BJ (cell line): ENCODE measurements around the gene MAP3K4. TPM values are rescaled to one million over a fixed set of nuclear protein-coding genes. Genes with fewer than 3 reads are reported as not detected.

Source experiments
- CTCF ChIA-PET: fragments of 350-600 bp; formaldehyde crosslinking; extraction: SDS; loops from one replicate; lab custom pipeline; 2021; ENCODE audit warnings: antibody characterized with exemption, inconsistent platforms; lab: Yijun Ruan, JAX
- POLR2A ChIA-PET: fragments of 300-600 bp; sonication (Branson Sonifier 250); formaldehyde crosslinking; extraction: SDS; loops from one replicate; lab custom pipeline; 2021; ENCODE audit warnings: antibody characterized with exemption; lab: Charles Lee
- DNase-seq: peaks from one replicate; pipeline ENCODE4 v3.0.0-alpha.2; 2011; ENCODE audit warnings: low read depth
- H3K27me3 ChIP-seq: 2 replicates; pipeline ENCODE4 v1.6.0; 2011; ENCODE audit warnings: low read length; ENCODE audit not compliant: control insufficient read depth, insufficient read depth
- H3K36me3 ChIP-seq: 2 replicates; pipeline ENCODE4 v1.5.1; 2011; ENCODE audit warnings: low read length; ENCODE audit not compliant: control insufficient read depth, insufficient read depth
- H3K4me3 ChIP-seq: 2 replicates; pipeline ENCODE4 v1.5.1; 2011; ENCODE audit warnings: low read depth, mild to moderate bottlenecking, control low read depth, low read length
- CTCF ChIP-seq: IDR thresholded peaks from 2 replicates; pipeline ENCODE4 v1.5.1; 2011; ENCODE audit warnings: low read depth, mild to moderate bottlenecking, control low read depth, inconsistent platforms, low read length, moderate library complexity; ENCODE audit not compliant: insufficient read depth
- polyA plus RNA-seq: library from polyadenylated mRNA; depleted of rRNA; stranded (reverse); fragments of >200 nt; gene quantifications from 2 replicates; pipeline ENCODE4 v1.2.3, GENCODE V29; 2011

Gene MAP3K4
- polyA plus RNA-seq, 1 experiment, result 5.3 TPM

DNA sequence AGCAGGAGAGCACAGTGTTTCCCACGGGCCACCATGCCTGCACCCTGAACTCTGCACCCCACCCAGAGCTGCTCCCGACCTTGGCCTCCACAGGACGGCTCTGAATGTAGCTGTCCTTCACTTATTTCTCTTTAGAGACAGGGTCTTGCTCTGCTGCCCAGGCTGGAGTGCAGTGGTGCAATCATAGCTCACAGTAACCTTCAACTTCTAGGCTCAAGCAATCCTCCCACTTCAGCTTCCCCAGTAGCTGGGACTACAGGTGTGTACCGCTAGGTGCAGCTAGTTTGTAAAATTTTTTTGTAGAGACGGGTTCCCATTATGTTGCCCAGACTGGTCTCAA, 151.4 kb downstream of the MAP3K4 start:
- TF ChIP-seq CTCF, result no peak
- Histone ChIP-seq H3K27me3 (no peaks in the 10 kb centered on the region), H3K36me3 (no peaks in the 10 kb centered on the region), H3K4me3 (no peak overlapping the region)
- ChIA-PET POLR2A (interaction anchor here (0.6 kb wide), 1 partner anchor 47 kb away, joined by 3 read pairs; no protein-coding TSS in a partner anchor), CTCF (no interaction called here)
- DNase-seq, result no peak

DNA sequence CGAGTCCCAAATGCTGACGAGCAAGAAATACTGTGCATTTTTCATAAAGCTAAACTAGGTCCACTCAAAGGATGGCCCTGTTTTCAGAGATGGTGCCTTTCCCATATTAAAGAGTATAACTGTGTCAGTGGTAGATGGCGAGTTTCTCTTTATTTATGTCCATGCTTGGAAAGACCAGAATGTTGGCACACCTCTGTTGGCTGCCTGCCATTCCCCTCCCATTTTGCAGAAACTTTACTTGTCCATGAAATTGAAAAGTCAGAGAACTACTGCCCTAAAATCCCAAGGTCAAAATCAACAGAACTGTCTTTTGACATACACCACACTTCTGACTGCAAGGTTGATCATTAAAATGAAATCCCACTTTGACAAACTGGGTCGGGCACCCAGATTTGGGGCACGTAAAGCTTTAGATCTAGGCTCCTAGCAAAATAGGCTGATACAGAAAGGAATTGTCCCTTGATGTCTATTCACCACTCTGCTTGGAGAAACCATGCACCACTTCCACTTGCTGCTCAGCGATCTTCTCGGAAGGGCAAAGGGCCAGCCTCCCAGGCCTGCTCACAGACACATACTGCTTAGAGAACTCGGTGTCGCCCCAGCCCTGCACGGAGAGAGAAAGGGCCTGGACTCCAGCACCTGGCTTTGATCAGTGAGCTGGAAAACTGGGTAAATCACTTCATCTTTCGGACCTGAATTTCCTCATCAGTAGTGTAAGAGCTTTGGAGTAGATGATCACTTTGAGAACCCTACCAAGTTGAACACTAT, 152.3 kb downstream of the MAP3K4 start:
- Histone ChIP-seq H3K4me3 (no peak overlapping the region), H3K27me3 (no peaks in the 10 kb centered on the region), H3K36me3 (no peaks in the 10 kb centered on the region)
- ChIA-PET CTCF (interaction anchor here (1.2 kb wide), 1 partner anchor 62 kb away, joined by 3 read pairs; no protein-coding TSS in a partner anchor), POLR2A (no interaction called here)
- DNase-seq, result no peak
- TF ChIP-seq CTCF, result no peak

- TF ChIP-seq CTCF, result no peak
- H3K36me3 ChIP-seq, result 0 out of 2 replicates have a peak, but pooled peaks cover 1% of the 10 kb centered on the region
- CTCF ChIA-PET, result interaction anchor here (0.6 to 1.7 kb wide), 3 partner anchors 9 to 223 kb away, joined by 3 to 6 read pairs (median 4); no protein-coding TSS in a partner anchor
- no peak for DNase-seq
- H3K4me3 ChIP-seq, result no peak overlapping the region
- POLR2A ChIA-PET, result no interaction called here
- H3K27me3 ChIP-seq, result no peaks in the 10 kb centered on the region
These were observed 158.6 kb downstream of the MAP3K4 start for GRCh38 chr6:161150136-161150535.

GRCh38 chr6:161150566-161150965, 159.0 kb downstream of the MAP3K4 start:
- H3K4me3 ChIP-seq, result no peak overlapping the region
- H3K27me3 ChIP-seq, result no peaks in the 10 kb centered on the region
- CTCF ChIA-PET, result interaction anchor here (1.4 to 9.9 kb wide), 2 partner anchors 9 to 222 kb away, joined by 3 to 84 read pairs; no protein-coding TSS in a partner anchor
- POLR2A ChIA-PET, result no interaction called here
- DNase-seq, result no peak
- 0 out of 2 replicates have a peak, but pooled peaks cover 1% of the 10 kb centered on the region for H3K36me3 ChIP-seq
- TF ChIP-seq CTCF, result no peak

GRCh38 chr6:161151059-161151645, 159.6 kb downstream of the MAP3K4 start:
- H3K36me3 ChIP-seq, result 0 out of 2 replicates have a peak, but pooled peaks cover 1% of the 10 kb centered on the region
- CTCF ChIA-PET, result interaction anchor here (0.9 to 9.9 kb wide), 2 partner anchors 221 kb away, joined by 3 to 84 read pairs; no protein-coding TSS in a partner anchor
- no peak overlapping the region for H3K4me3 ChIP-seq
- POLR2A ChIA-PET, result no interaction called here
- no peak for TF ChIP-seq CTCF
- H3K27me3 ChIP-seq, result no peaks in the 10 kb centered on the region
- no peak for DNase-seq
